GM18873 (cell line): ENCODE results near the gene LBR.
"Not testable (repeated sequence)": the region's sequence is repeated elsewhere in the genome, so short reads cannot be mapped to it uniquely, and the experiment has no call there.

Experiments
- ATAC-seq: cut with Tn5 transposase; IDR thresholded peaks from one replicate; pipeline ENCODE4 v1.9.1; 2021; ENCODE audit warnings: mild to moderate bottlenecking, moderate library complexity, moderate number of reproducible peaks; ENCODE audit not compliant: unreplicated experiment, low FRiP score

The LBR gene

GRCh38 chr1:225389843-225390242 lies 38.0 kb downstream of the LBR start:
- ATAC-seq = no peak

- ATAC-seq = no peak
Observed at GRCh38 chr1:225388372-225388771, 39.5 kb downstream of the LBR start.

GRCh38 chr1:225386860-225387259 lies 41.0 kb downstream of the LBR start:
- ATAC-seq = not testable (repeated sequence)

- no peak for ATAC-seq
Observed at GRCh38 chr1:225380691-225381090, 47.1 kb downstream of the LBR start.

GRCh38 chr1:225378880-225379279 lies 49.0 kb downstream of the LBR start:
- no peak for ATAC-seq

GRCh38 chr1:225374996-225375395 lies 52.8 kb downstream of the LBR start:
- no peak for ATAC-seq

- ATAC-seq = no peak
Observed at GRCh38 chr1:225373155-225373554, 54.7 kb downstream of the LBR start.

GRCh38 chr1:225371366-225372010 lies 56.4 kb downstream of the LBR start:
- no peak for ATAC-seq

- ATAC-seq = no peak
Observed at GRCh38 chr1:225368036-225368552, 59.7 kb downstream of the LBR start.

GRCh38 chr1:225366552-225366951 lies 61.3 kb downstream of the LBR start:
- ATAC-seq = no peak

GRCh38 chr1:225366018-225366417 lies 61.8 kb downstream of the LBR start:
- no peak for ATAC-seq

GRCh38 chr1:225364439-225364838 lies 63.4 kb downstream of the LBR start:
- no peak for ATAC-seq

- no peak for ATAC-seq
Observed at GRCh38 chr1:225362805-225363204, 65.0 kb downstream of the LBR start.

- no peak for ATAC-seq
Observed at GRCh38 chr1:225361176-225361575, 66.7 kb downstream of the LBR start.

GRCh38 chr1:225360119-225360518 lies 67.7 kb downstream of the LBR start:
- ATAC-seq = no peak

GRCh38 chr1:225355863-225356262 lies 72.0 kb downstream of the LBR start:
- no peak for ATAC-seq

- no peak for ATAC-seq
Observed at GRCh38 chr1:225354906-225355305, 72.9 kb downstream of the LBR start.
